Stimulated activated CD4-positive, alpha-beta T cell treated with anti-CD3 and anti-CD28 coated beads, Interleukin-1b, Interleukin-23, amount 100 ng/mL, for 24 hours (primary cell): ENCODE data around the gene CA10.

Experiments
- DNase-seq, 4 experiments: peaks; one replicate each; pipeline ENCODE4 v3.0.0-alpha.2; 2020; ENCODE audit warnings: low read depth in 4 of 4, low spot score in 1 of 4

Gene CA10

DNA sequence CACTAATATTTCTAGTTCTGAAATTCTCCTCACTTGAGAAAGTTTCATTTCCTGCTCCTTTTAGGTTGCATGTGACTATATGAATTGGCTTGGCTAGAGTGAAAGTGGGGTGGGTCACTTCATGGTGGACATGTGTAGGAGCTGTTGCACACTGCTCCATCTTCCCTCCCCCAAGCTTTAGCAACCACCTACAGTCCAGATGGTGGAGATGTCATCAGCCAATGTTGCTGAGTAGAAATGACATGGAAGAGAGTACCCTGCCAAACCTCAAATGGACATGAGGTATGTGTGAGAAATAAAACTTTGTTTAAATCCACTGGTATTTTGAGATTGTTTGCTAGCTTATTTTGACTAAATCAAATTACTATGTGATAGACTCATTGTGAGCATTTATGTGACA, 281.5 kb downstream of the CA10 start:
- DNase-seq: no peak

DNA sequence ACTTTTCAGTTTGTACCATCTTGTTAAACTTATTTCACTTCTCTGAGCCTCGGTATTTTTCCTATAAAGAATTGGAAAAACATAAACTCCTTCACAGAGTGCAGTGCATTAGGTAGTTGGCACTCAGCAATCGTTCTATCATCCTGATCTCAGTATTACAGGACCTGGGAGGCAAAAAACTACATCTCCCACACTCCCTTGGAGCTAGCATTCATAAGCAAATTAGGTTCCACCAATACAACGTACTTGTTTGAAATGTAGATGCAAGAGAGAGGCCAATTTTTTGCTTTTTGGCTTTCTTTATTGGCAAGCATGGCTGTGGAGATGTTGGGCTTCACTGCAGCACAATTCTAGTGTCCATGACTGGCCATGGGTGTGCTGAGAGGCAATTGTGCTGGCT, 285.2 kb downstream of the CA10 start:
- no peak for DNase-seq

DNA sequence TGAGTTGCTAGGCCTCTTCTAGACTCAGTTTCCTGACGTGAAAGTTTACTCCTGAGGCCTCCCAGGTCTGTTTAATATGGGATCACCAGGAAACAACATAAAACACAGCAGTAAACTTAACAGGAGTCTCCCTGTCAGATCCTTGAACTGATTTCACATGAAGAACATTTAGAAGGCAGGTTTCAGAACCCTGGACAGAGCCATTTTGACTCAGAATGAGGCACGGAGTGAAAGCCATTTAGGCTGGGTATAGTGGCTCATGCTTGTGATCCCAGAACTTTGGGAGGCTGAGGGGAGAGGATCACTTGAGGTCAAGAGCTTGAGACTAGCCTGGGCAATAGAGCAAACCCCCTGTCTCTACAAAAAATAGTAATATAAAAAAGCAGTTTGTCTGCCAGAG, 289.1 kb downstream of the CA10 start:
- DNase-seq: no peak

DNA sequence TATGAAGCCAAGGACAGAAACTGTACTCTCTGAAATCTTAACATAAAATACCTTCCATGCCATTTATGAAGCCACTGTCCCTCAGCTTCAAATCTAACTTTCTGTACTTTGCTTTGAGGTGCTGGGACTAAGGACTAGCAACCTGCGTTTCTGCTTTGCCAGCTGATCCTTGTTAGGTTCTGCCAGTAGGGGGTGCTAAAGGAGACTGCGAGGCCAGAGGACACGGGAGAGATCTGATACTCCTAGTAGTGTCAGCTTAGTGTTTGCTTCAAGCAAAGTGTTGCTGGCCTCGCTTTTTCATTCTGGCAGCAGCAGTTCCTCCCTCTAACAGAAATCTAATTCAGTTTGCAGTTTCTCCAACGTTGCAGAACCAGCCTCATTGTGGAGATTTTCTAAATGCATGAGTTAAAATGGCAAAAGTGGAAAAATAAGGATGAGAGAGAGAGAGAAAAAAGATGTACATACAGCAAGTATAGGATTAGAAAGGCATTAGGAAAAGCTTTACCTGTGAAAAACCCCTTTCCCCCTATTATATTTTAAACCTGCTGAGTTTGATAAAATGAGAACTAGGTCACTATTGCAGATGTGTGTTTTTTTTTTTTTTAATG, 297.5 kb downstream of the CA10 start:
- no peak for DNase-seq

DNA sequence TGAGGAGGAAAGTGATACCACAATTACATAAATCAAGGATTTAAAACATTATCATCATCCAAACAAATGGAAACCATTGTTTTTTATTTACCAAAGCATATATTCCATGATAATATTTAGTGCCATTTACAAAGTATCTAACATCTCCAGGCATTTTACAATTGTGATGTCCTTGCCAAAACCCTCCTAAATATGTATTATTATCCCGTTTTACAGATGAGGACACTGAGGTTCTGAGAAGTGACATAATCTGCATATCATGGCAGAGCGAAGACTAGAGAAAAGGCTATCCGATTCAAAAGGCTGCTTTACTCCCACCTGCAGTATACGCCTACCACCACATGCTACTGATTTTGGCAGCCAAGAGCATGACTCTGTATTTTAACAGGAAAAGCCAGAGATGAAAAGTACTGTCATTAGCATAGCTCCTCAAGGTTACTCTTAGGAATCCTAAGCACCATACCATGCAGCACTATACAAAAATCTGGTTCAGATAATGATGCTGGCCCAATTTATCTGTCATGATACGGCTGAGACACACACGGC, 301.4 kb downstream of the CA10 start:
- no peak for DNase-seq

DNA sequence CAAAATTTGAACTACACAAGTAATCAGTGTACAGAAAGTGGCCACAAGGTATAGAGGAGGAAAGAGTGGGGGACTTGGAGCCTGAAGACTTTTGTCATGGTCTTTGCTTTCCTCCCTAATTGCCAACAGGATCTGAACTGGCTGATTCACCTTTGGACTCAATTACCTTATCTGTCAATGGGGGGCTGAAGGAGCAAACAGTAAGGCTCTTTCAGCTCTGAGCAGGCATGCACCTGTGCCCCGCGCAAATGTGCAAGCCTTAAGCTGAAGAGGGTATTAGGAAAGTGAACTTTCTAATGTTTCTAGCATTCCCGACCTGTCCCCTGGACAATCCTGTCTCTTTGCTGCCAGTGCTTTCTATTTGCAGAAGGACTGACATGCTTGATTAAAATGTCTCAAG, 302.7 kb downstream of the CA10 start:
- no peak for DNase-seq

DNA sequence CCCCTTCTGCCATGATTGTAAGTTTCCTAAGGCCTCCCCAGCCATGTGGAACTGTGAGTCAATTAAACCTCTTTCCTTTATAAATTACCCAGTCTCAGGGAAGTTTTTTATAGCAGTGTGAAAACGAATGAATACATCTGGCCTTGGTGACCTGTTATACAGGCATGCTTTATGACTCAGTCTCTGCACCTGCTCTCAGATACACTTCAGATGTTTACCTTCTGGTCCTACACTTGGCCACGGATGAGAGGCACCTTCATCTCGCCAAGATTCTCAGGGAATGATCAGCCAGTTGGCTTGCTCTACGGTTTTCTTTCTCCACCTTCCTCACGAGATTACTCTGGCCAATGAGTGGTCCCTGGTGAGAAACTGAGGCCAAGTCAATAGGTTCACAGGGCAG, 304.7 kb downstream of the CA10 start:
- DNase-seq: no peak

DNA sequence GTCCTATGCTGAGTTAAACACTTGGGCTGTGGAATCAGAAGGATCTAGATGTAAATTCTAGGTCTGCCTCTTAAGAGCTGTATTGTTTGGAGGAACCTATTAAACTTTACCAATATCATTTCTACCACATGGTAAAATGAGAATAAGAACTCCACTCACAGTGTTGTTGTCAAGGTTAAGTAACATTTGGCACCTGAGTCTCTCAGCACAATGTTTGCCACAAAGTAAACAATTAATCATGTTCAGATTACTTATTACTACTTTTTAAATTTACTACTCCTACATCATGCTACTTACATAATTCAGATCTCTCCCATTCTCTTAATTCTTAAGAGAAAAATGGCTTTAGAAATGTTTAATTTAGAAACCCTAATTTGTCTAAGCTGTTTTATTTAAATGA, 305.9 kb downstream of the CA10 start:
- DNase-seq: no peak

DNA sequence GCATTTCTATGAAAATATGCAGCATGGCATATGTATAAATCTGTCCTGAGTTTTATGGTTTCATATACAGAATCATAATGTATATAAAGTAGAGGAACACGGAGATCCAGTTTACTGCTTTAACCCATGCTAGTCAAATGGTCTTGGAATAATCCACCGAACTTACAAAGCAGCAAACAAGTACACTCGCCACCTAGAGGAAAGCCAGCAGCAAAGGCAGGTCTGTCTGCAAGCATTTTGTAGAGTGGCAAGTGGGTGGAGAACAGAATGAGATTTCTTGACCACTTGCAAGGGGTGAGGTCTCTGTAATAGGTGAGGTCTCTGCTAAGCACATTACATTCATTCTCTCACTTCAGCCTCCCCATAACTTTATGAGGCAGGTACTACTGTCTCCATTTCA, 308.3 kb downstream of the CA10 start:
- DNase-seq: no peak

DNA sequence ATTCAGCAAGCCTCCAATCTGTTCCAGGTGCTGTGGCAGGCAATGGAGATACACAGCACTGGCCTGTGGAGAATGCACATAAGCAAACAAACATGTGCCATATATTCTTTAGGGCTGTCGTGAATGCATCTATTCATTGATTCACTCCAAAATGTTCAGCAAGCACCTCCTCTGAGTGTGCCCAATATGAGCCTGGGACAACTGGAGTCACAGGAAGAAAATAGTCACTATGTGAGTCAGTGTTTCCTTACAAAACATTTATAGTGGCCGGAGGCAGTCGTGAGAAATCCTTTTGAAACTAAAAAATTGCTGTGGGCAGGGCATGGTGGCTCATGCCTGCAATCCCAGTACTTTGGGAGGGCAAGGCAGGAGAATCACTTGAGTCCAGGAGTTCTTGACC, 310.1 kb downstream of the CA10 start:
- DNase-seq: no peak

DNA sequence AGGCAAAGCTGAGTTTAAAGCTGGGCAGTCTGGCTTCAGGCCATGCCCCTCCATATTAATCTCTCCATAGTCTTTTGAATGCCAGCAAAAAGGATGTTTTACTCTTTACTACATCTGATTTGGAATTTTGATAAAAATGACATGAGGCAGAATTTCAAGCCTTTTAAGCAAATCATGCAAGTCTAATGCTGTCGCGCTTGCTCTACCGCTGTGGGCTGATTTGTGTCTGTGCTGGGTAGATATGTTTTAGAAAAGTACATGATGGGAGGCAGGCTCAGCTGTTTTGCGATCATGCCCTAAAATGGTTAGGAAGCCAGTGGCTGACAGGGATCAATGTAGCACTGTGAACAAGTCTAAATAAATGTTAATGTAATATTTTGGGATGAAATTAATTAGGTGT, 311.9 kb downstream of the CA10 start:
- DNase-seq: no peak

DNA sequence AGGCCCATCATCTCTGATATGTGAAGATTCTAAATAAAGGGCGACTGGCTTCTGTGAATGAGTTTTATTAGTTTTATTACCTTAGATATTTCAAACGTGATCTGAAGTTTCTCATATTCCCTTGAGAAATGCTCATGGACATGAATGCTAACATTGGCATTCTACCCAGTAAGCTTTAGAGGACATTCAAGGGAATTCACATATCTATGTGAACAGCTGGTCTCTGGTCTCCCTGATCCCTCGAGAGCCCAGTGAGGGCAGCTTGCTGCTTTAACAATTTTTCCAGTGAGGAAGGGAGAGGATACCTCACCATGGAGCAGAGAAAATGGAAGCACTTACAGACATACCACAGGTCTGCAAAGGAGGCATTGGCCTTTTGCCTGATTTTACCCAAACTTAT, 312.7 kb downstream of the CA10 start:
- no peak for DNase-seq

DNA sequence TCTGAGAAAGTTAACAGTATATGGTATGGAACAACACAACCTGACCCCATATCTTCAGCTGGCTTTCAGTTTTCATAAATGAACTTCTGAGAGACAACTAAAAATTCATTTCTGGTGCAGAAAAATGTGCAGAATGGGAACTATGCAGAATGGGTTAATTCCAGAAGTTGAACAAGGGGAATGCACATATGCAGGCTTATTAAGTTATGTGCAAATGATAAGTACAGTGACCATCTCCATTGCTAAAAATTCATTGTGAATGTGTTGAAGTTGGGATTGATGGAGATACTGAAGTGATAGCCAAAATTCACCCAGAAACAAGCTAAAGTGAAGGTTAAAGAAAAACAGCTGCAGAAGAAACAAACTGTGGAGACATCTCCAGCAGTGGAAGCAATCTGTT, 315.8 kb downstream of the CA10 start:
- no peak for DNase-seq

DNA sequence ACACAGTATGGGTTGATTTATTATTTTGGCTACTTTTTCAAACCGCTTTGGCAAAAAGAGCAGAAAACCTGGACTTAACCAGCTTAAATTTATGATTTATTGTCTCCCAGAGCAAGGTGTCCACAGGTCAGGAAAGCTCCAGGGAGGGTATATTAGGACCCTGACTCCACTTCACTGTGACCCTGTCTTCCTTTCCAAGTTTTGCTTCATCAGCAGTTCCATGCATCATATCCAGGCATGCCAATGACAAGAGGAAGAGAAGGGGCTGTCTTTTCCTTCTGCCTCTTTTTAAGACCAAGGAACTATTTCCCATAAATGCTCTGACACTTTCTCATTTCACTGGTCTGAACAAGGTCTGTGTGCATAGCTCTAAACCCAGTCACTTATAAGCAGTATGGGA, 316.8 kb downstream of the CA10 start:
- DNase-seq: no peak

DNA sequence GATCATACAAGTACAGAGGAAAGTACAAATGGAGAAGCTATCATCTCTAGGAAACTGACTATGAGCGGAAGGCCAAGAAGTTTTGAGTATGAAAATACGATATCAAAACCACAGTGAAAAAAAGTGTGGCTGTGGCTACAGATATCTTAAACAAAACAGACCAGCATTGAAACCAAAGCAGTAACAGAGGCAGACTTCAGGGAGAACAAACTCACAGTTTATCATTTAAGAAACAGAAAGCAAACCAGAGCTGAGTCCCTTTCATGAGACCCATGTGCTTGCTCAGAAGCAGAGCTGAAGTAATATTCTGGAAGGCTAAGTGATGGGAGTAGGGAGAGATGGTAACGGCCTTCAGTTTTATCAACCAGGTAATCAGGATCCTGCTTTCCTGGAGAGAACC, 317.8 kb downstream of the CA10 start:
- DNase-seq: no peak

DNA sequence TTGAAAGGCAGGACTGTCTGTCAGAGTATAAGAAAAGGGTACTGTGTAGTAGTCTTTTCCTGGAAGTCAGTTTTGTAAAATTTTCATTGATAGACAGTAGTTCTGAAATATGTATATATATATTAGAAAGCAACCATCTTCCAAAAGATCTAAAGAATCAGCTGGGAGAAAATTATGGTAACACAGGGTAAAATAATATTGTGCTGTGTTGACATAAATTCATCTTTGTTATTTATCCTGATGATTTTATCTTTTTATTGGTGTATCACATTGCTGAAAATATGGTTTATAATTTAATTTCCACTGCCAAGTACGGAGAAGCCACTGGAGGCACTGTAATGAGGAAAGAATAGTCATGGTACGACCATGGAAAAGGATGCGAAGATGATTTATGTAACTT, 324.9 kb downstream of the CA10 start:
- no peak for DNase-seq

DNA sequence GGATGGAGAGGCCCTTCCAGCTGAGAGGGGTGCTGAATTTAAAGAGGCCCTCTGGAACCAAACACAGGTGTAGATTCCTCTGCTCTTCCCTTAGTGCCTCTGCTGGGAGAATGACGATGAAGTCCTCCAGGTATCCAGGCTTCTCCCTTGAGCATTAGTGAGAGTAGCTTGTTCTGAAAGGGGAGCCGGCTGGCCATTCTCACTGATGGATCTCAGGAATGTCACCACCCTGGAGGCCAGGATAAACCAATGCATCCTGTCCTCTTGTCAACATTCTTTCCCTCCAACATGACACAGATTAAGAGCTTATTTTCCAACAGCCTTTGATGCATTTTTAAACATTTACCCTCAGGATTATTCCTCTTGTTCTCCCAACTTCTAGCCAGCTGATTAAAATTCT, 325.5 kb downstream of the CA10 start:
- no peak for DNase-seq

DNA sequence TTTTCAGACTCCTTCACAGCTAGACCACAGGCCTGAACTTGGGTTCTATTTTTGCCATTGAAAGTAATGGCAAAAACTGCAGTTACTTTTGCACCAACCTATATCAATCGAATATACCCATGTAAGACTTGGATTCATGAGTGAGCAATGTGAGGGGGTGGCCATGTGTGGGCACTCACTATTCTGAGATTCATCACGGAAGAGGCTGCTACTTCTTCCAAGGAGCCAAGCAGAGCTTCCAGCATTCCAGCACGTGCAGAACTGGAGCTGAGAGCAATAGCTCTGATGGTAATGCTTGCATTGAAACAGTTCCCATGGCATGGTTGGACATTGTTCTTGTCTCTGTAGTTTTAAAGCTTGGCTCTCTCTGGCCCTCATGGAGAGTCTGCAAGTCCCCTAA, 327.6 kb downstream of the CA10 start:
- DNase-seq: no peak

DNA sequence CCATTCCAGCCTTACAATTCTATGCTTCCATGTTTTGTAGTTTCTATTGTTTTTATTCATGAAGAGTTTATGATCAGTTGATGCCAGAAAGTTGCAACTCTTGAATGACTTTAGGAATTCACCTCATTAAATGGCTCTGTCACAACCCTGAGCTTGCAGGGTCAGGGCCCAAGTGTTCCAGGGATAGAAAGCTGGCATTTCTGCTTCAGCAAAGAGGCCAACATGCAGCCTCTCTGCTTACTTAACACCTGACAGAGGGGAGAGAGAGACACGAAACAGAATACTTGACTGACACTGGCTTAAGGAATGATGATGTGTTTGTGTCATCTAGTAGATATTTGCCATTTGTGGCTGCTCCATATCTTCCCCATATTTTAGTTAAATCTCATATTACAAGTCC, 328.1 kb downstream of the CA10 start:
- no peak for DNase-seq

DNA sequence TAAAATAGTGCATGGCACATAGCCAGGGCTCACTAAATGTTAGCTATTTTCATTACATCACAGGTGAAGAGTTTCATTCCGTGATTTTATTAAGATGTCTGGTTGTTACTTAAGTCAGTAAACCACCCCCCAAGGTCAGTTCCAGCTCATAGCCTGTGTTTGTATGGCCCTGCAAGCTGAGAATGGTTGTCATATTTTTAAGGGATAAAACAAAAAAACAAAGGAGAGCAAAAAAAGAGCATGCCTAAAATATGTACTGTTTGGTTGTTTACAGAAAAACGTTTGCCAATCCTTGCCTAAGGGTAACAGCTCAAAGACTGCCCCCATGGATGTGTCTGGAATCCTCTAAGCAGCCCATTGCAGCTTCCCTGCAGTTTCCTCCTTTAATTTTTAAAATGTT, 329.6 kb downstream of the CA10 start:
- no peak for DNase-seq

DNA sequence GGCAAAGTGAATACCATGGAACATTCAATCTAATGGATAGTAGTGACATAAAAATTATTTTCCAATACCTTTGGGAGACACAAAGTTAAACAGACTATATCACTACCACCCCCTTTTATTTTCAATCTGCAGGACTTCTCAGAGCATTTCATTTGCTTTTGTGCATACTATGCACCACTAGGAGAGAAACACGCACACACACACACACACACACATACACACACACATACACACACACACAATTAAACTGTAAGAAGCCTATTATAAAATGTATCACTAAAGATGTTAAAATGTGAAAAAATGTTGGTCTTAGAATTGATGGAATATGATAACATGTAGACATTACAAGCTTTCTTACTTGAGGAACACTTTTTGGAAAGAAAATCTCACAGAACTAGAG, 331.4 kb downstream of the CA10 start:
- no peak for DNase-seq

DNA sequence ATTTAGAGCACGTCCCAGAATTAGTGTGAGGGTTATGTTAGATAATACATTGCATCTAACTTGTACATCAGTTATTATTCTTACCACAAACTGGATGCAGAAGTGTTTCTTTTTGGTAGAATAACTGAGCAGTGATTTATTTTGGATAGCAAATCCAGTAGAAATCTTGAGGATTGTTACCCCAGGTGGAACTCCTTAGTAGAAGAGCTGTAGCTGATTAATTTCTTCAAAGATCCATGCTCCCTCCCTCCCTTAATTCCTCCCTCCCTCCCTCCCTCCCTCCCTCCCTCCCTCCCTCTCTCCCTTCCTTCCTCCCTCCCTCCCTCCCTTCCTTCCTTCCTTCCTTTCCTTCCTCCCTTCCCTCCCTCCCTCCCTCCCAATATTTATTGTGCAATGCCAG, 337.7 kb downstream of the CA10 start:
- no peak for DNase-seq

DNA sequence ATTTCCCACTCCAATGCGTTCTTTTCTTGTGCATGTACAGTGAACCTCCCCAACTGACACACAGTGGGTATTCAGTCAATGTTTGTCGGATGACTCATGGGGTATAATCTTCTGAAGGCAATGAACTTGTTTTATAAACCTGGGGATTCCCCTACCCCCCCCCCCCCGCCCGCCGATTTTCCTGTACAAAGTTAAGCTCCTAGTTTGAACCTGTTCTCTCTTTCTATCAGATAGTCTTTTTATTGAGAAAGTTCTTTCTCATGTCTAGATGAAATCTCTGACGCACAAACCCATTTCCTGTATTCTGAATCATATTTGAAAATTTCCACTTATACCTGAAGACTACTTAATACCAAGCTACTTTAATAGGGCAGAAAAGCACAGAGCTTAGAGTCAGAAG, 338.3 kb downstream of the CA10 start:
- DNase-seq: no peak
